Esophagus muscularis mucosa (tissue), 4 donors: ENCODE measurements around the gene GDF11. TPM values are rescaled to one million over a fixed set of nuclear protein-coding genes. Genes with fewer than 3 reads are reported as not detected.
"Not testable (repeated sequence)": the region's sequence is repeated elsewhere in the genome, so short reads cannot be mapped to it uniquely, and the experiment has no call there.

Source experiments
- DNase-seq: peaks from one replicate; pipeline ENCODE4 v3.0.0-alpha.2; 2017; ENCODE audit errors: extremely low spot score
- H3K27ac ChIP-seq, 4 donors: fragments of 200-600 bp; sonication (generic); replicated peaks in 1 of 4; 1 replicate in 3 of 4; 2 replicates in 1 of 4; pipeline ENCODE4 v1.5.1; 2016 to 2019; ENCODE audit warnings: mild to moderate bottlenecking in 1 of 4
- H3K27me3 ChIP-seq, 4 donors: fragments of 200-600 bp; sonication (generic); one replicate each; pipeline versions ENCODE4 v1.5.1 to v1.6.0; 2016 to 2019
- H3K36me3 ChIP-seq, 4 donors: fragments of 200-600 bp; sonication (generic); one replicate each; pipeline ENCODE4 v1.5.1; 2016 to 2019
- H3K4me1 ChIP-seq, 4 donors: fragments of 200-600 bp; sonication (generic); one replicate each; pipeline ENCODE4 v1.5.1; 2016 to 2019
- H3K4me3 ChIP-seq, 4 donors: fragments of 200-600 bp; sonication (generic); 1 replicate in 2 of 4; 2 replicates in 2 of 4; pipeline ENCODE4 v1.5.1; 2016 to 2019; ENCODE audit warnings: mild to moderate bottlenecking in 4 of 4, moderate library complexity in 1 of 4
- H3K9me3 ChIP-seq, 4 donors: fragments of 200-600 bp; sonication (generic); 1 replicate in 3 of 4; 2 replicates in 1 of 4; pipeline ENCODE4 v1.5.1; 2016 to 2019
- EP300 ChIP-seq: sonication (generic); formaldehyde crosslinking; IDR thresholded peaks from one replicate; pipeline ENCODE4 v1.6.1; 2017; ENCODE audit warnings: antibody characterized with exemption
- POLR2A ChIP-seq: fragments of 450-650 bp; IDR thresholded peaks from one replicate; pipeline ENCODE4 v1.6.1; 2017; ENCODE audit warnings: antibody characterized with exemption, moderate library complexity, mild to moderate bottlenecking, low read depth
- POLR2AphosphoS5 ChIP-seq, 2 donors: sonication (generic); formaldehyde crosslinking; IDR thresholded peaks; one replicate each; pipeline ENCODE4 v1.6.1; 2017; ENCODE audit warnings: antibody characterized with exemption in 2 of 2
- WGBS: methylation state at CpG from one replicate; pipeline ENCODE4 v1.1.5; 2018; 5-methylcytosine and 5-hydroxymethylcytosine counted together
- intact Hi-C: fragments of 100-400 bp; cut with DNase I; formaldehyde crosslinking; loops from one replicate; pipeline ENCODE4 v1.15.1; 2023
- total RNA-seq, 4 donors: library from RNA; depleted of rRNA; stranded (reverse); fragments of >200 nt; gene quantifications; one replicate each; pipeline versions ENCODE4 v1.1.0 to v1.2.1, GENCODE V29; 2016
- TF ChIP-seq, protein P1 (sequence below), 3 experiments: fragments of 200-600 bp in 2 of 3; fragments of 450-650 bp in 1 of 3; sonication (generic) in 2 of 3; IDR thresholded peaks; one replicate each; pipeline ENCODE4 v1.5.1; 2017 to 2019; ENCODE audit warnings: antibody characterized with exemption in 3 of 3, mild to moderate bottlenecking in 2 of 3, moderate library complexity in 1 of 3

Gene GDF11
- total RNA-seq, 4 donors from 2014 or later = 1.7 to 9.0 (median 4.9) TPM

DNA sequence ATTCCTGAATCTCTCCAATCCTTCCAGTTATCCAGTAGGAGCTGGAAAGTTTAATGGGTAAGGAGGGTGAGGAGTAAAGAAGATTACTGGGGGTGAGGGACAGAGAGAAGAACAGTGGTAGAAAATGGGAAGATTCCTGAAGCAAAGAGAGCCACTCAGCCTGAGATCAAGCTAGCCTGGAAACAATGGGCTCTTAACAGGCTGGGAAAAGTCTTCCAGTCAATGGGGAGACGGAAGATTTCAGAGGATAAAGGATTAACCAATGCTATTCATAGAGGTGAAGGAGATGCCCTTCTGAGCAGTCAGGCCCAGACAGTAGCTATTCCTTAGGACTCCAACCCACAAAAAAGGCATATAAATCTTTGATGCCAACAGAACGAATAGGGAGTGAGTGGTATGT lies 14.8 kb downstream of the GDF11 start:
- intact Hi-C loops = no loop called here
- peaks cover 39 to 98% (median 84%) of the 10 kb centered on the region in 4 donors for H3K36me3 ChIP-seq
- 87% methylated on average over 2 of the region's 2 CpGs for WGBS

DNA sequence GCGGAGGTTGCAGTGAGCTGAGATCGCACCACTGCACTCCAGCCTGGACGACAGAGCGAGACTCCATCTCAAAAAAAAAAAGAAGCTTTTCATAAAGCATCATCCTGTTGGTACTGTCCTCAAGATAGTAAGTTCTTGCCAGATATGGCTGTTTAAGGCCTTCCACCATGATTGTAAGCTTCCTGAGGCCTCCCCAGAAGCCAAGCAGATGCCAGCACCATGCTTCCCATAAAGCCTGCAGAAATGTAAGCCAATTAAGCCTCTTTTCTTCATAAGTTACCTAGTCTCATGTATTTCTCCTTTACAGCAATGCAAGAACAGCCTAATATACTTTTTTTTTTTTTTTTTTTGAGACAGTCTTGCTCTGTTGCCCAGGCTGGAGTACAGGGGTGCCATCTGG lies 15.7 kb downstream of the GDF11 start:
- intact Hi-C loops, H3K27me3 ChIP-seq, H3K9me3 ChIP-seq, H3K4me1 ChIP-seq, DNase-seq, H3K4me3 ChIP-seq: not testable (repeated sequence)
- WGBS = 98% methylated on average over 4 of the region's 4 CpGs
- Histone ChIP-seq H3K36me3 (peaks cover 40 to 98% (median 83%) of the 10 kb centered on the region in 4 donors), H3K27ac (peak overlapping the region in 1 of 4 donors; percentile 16)

More for the DNA sequence above, 14.8 kb downstream of the GDF11 start:
- no peak for TF ChIP-seq POLR2AphosphoS5 (IDR thresholded peaks at IDR 0.05)
- TF ChIP-seq EP300 = no peak
- no peak for TF ChIP-seq POLR2A
- TF ChIP-seq, protein P1, sequence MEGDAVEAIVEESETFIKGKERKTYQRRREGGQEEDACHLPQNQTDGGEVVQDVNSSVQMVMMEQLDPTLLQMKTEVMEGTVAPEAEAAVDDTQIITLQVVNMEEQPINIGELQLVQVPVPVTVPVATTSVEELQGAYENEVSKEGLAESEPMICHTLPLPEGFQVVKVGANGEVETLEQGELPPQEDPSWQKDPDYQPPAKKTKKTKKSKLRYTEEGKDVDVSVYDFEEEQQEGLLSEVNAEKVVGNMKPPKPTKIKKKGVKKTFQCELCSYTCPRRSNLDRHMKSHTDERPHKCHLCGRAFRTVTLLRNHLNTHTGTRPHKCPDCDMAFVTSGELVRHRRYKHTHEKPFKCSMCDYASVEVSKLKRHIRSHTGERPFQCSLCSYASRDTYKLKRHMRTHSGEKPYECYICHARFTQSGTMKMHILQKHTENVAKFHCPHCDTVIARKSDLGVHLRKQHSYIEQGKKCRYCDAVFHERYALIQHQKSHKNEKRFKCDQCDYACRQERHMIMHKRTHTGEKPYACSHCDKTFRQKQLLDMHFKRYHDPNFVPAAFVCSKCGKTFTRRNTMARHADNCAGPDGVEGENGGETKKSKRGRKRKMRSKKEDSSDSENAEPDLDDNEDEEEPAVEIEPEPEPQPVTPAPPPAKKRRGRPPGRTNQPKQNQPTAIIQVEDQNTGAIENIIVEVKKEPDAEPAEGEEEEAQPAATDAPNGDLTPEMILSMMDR (IDR thresholded peaks at IDR 0.05) = no peak
- Histone ChIP-seq H3K4me3 (no peak overlapping the region), H3K27ac (no peak overlapping the region), H3K27me3 (no peaks in the 10 kb centered on the region), H3K9me3 (no peaks in the 10 kb centered on the region), H3K4me1 (no peaks in the 10 kb centered on the region)
- no peak for DNase-seq

DNA sequence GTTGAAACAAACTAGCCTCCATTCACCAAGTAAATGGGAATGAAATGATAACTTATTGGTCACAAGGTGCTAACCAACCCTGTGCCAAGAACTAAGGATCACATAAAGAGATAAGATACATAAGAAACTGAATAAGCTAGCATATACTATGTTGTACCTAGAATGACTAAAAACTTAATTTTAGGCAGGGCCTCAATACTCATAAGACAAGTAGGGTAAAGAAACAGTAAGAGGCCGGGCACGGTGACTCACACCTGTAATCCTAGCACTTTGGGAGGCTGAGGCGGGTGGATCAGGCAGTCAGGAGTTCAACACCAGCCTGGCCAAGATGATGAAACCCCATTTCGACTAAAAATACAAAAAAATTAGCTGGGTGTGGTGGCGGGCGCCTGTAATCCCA lies 17.7 kb downstream of the GDF11 start:
- Histone ChIP-seq H3K27me3 (no peaks in the 10 kb centered on the region), H3K4me1 (no peaks in the 10 kb centered on the region), H3K27ac (no peak overlapping the region), H3K9me3 (no peaks in the 10 kb centered on the region), H3K36me3 (peaks cover 40 to 90% (median 66%) of the 10 kb centered on the region in 4 donors), H3K4me3 (no peak overlapping the region)
- intact Hi-C loops = no loop called here
- DNase-seq = no peak
- 90% methylated on average over 6 of the region's 6 CpGs for WGBS
- TF ChIP-seq, protein P1 (IDR thresholded peaks at IDR 0.05) = no peak
- TF ChIP-seq POLR2AphosphoS5 (IDR thresholded peaks at IDR 0.05) (no peak), EP300 (no peak), POLR2A (no peak)

DNA sequence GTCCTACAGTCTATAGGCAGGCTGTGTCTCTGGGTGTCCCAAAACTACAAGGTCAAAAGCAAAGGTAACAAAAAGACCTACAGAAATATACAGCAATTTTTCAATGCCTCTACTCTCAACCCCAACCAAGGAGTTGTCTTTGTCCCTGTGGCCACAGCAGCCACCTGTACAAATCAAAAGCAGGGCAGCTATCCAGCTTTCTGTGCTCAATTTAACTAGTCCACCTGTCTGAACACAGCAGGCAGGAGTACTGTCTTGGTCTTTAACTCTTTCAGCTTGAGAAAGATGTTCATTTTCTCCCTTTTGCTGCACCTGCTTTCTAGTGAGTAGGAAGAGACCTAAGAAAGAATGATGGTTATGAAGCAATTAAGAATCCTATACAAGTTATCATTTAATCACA lies 19.7 kb downstream of the GDF11 start:
- H3K4me3 ChIP-seq = no peak overlapping the region

DNA sequence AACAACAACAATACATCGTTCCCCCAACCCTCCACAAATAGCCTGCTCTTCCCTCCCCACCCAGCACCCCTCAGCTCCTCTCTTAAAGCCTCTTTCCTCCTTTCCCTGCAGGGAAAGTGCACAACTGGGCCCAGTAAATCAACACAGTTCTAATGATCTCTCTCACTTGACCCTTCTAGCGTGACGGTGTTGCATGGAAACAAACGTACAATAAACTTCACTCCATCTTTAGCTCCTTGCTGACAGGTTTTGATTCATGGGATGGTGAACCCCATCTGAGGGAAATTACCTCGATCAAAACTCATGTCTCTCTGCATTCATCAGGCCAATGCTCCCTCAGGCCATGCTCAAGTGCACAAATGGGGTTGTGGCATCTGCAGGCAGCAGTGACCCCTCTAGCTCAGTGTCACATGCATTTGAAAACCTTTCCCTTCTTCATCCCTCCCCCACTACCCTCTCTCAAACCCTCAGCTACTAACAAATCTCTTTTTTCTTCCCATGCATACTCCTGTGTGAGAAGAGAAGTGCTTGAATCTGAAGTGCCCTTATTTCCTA lies 22.9 kb downstream of the GDF11 start:
- H3K9me3 ChIP-seq = no peaks in the 10 kb centered on the region
- H3K27ac ChIP-seq = no peak overlapping the region
- 80% methylated on average over 5 of the region's 5 CpGs for WGBS
- H3K4me3 ChIP-seq = no peak overlapping the region
- no peaks in the 10 kb centered on the region for H3K4me1 ChIP-seq
- TF ChIP-seq POLR2A (no peak), EP300 (no peak), POLR2AphosphoS5 (IDR thresholded peaks at IDR 0.05) (no peak)
- TF ChIP-seq, protein P1 (IDR thresholded peaks at IDR 0.05) = no peak
- no peaks in the 10 kb centered on the region for H3K27me3 ChIP-seq
- intact Hi-C loops = no loop called here
- no peak for DNase-seq
- H3K36me3 ChIP-seq = peaks cover 5 to 64% (median 29%) of the 10 kb centered on the region in 4 donors

More for the DNA sequence above, 19.7 kb downstream of the GDF11 start:
- Histone ChIP-seq H3K27ac (no peak overlapping the region), H3K27me3 (no peaks in the 10 kb centered on the region), H3K36me3 (peaks cover 26 to 77% (median 50%) of the 10 kb centered on the region in 4 donors), H3K9me3 (no peaks in the 10 kb centered on the region), H3K4me1 (no peaks in the 10 kb centered on the region)
- intact Hi-C loops = no loop called here
- TF ChIP-seq, protein P1 (IDR thresholded peaks at IDR 0.05) = no peak
- no peak for DNase-seq
